ENCODE results near the gene MUC4. TPM values are rescaled to one million over a fixed set of nuclear protein-coding genes. Genes with fewer than 3 reads are reported as not detected.
"Not testable (repeated sequence)": the region's sequence is repeated elsewhere in the genome, so short reads cannot be mapped to it uniquely, and the experiment has no call there.

MUC4 gene
- polyA plus RNA-seq, 3 donors, result 0.61 to 2.0 (median 1.0) TPM

- DNase-seq, result no peak
Measured at GRCh38 chr3:195813916-195814640, 2.3 kb upstream of the MUC4 start.

- DNase-seq, result no peak
Measured at GRCh38 chr3:195812366-195812765, 637 bp upstream of the MUC4 start.

- DNase-seq, result no peak
Measured at GRCh38 chr3:195810455-195810845, 1.3 kb downstream of the MUC4 start.

GRCh38 chr3:195809796-195810454 is 1.8 kb downstream of the MUC4 start:
- no peak for DNase-seq

GRCh38 chr3:195809291-195809785 is 2.4 kb downstream of the MUC4 start:
- DNase-seq, result no peak

- DNase-seq, result no peak
Measured at GRCh38 chr3:195808741-195809290, 2.9 kb downstream of the MUC4 start.

- no peak for DNase-seq
Measured at GRCh38 chr3:195807681-195808121, 4.0 kb downstream of the MUC4 start.

- no peak for DNase-seq
Measured at GRCh38 chr3:195806916-195807231, 4.9 kb downstream of the MUC4 start.

- DNase-seq, result no peak
Measured at GRCh38 chr3:195806211-195806915, 5.4 kb downstream of the MUC4 start.

GRCh38 chr3:195805588-195805987 is 6.1 kb downstream of the MUC4 start:
- DNase-seq, result not testable (repeated sequence)

- DNase-seq, result no peak
Measured at GRCh38 chr3:195805181-195805580, 6.5 kb downstream of the MUC4 start.

GRCh38 chr3:195803289-195803908 is 8.3 kb downstream of the MUC4 start:
- DNase-seq, result no peak

GRCh38 chr3:195802795-195803194 is 8.9 kb downstream of the MUC4 start:
- DNase-seq, result no peak

- DNase-seq, result no peak
Measured at GRCh38 chr3:195802261-195802701, 9.4 kb downstream of the MUC4 start.

GRCh38 chr3:195801251-195802183 is 10.2 kb downstream of the MUC4 start:
- no peak for DNase-seq

GRCh38 chr3:195800240-195800639 is 11.5 kb downstream of the MUC4 start:
- no peak for DNase-seq

GRCh38 chr3:195796795-195797194 is 14.9 kb downstream of the MUC4 start:
- no peak for DNase-seq

- DNase-seq, result no peak
Measured at GRCh38 chr3:195794708-195795107, 17.0 kb downstream of the MUC4 start.

GRCh38 chr3:195792621-195793020 is 19.1 kb downstream of the MUC4 start:
- not testable (repeated sequence) for DNase-seq

- DNase-seq, result no peak
Measured at GRCh38 chr3:195790901-195791300, 20.8 kb downstream of the MUC4 start.

Measured in renal pelvis (tissue), 4 donors.